HG02642 (cell line): ENCODE measurements around the gene RBM10.

Experiments used
- ATAC-seq: cut with Tn5 transposase; IDR thresholded peaks from one replicate; pipeline ENCODE4 v1.9.1; 2021; ENCODE audit warnings: mild to moderate bottlenecking; ENCODE audit not compliant: unreplicated experiment, poor library complexity

RBM10 gene

DNA sequence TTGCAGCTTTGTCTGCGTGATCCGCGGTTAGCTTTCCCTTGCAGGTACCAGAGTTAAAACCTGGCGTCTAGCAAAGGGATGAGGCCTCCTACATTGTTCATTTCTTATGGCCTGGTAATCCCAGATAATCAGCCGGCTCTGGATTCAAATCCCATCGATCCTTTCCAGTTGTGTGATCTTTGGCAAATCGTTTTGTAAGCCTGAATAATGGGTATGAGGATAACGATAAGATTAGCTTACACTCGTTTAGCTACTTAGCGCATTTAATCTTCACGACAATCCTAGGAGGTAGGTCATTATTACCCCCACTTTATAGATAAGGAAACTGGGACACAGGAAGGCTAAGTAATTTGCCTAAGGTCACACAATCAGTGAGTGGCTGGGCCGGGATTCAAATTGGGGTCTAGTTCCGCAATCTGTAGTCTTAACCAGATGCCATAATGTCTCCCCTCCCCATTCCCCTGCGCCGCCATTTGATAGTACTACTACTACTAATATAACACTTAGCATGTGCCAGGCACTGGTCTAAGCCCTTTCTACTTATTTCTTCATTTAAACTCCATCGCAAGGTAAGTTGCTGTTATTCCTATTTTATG lies 46.9 kb downstream of the RBM10 start:
- ATAC-seq: no peak

DNA sequence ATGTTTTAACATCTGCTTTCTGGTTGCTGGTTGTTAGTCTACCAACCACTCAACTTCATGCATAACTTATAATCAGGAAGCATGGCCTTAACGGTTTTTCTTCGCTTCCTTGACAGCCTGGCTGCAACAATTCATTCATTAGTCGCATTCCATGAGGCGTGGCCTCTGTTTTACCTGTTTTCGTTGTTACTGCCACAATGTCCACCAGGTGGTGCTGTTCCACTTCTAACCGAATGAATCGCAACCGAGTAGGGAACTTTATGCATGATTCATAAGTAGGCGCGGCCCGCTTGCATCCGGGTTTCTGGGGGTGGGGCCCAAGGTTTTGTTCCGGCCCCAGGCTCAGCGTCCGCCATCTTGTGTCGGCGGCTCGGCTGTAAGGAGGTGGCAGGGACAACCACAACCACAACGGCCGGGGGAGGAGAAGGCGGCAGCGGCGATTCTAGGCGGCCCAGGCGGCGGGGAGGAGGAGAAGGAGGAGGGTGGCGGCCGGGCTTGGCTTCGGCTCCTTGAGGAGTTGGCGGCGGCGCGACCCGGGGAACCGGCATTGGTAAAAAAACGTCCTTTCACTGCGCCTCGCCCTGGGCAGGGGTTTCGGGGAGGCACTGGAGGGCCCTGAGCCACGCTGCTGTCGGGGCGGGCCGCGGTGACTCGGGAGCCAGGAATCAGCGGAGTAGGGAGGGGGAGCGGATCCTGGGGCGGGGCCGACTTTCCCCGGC lies 48.6 kb downstream of the RBM10 start, which contains the start of gene UBA1:
Gene UBA1 (plus strand): TSS at position 355 of the 719 bp plus-strand sequence. CDS start 4,974 bp downstream, outside the sequence.
- ATAC-seq: peak; percentile 66

DNA sequence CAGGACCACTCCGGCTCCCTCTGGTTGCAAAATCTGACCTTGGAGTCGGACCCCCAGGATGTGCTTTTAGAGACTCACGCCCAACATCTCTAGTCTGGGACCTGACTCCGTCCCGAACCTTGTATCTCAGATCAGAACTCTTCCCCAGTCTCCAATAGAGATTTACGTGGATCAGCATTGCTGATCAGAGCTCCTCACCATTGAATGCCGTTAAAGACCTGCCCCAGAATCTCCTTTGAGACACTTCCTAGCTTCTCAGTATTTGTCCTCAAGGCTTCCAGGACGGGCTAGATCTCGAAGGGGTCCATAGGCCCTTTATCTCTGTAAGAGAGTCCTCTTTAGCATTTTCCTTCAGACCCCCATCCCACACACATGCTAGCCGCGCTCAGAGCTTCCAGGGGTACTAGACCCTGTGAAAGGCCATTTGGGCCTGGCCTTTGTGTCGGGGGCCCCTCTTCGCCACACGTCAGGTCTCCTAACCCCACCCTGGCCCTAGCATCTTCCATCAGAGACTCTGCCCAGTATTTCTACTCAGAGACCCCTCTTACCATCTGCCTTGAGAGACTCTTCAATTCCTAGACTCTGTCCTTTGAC lies 49.3 kb downstream of the RBM10 start:
- no peak for ATAC-seq

DNA sequence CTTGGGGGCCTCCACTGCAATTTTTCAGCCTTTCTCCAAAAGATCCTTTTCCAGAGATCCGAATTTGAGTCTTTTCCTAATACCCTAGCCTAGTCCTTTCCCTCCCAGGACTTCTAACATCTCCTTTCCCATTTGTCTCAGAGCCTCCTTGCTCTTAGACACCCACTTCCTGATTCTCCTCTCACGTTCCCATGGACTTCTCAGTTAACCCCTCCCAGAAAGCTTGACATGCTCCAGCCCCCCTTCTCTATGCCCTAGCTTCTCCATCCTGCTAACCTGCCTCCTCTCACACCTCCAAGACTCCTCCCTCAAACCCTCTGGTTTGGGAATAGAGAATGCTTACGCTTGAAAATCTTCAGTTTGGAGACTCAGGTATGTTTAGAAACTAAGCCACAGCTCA lies 51.1 kb downstream of the RBM10 start:
- no peak for ATAC-seq

DNA sequence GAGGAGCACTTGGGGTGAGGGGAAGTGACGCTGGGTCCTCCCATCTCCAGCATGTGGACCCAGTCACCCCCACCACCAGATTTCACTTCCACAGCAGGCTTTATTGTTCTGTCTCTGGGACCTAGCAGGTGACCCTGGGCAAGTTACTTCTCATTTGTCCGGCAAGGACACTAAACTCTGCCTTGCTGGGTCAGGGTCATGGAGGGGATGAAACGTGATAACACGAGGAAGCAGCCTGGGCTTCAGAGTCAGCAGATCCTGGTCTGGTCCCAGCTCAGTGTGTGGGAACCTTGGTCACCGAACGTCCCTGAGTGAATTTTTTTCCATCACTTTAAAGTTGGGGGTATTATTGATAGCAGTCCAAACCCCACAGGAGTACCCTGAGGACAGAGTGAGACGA lies 52.5 kb downstream of the RBM10 start:
- ATAC-seq: no peak

DNA sequence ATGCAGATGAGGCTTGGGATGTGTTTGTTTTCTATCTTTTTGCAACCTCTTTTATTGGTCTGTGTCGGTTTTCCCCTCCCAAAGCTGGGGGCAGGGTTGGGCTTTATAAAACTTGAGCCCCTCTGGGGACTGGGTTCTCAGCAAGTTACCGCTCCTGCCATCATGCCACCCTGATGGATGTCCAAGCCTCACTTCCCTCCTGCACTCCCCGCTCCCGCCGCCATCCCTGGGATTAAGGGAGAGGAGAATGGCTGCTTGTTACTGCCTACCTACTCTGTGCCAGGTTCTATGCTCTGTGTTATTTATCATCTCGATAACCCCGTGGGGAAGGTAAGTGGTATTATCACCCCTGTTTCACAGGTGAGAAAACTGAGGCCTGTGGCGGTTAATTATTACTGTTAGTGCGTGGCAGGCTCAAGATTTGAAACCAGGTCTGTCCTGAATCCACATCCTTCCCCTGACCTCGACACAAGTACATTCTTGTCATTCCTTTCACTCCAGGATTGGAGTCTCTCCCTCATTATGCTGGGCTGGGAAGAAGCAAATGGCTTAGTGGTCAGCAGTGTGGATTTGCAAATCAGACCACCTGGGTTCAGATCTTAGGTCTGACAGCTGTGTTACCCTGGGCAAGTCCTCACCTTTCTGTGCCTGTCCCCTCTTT lies 53.1 kb downstream of the RBM10 start:
- ATAC-seq: no peak

DNA sequence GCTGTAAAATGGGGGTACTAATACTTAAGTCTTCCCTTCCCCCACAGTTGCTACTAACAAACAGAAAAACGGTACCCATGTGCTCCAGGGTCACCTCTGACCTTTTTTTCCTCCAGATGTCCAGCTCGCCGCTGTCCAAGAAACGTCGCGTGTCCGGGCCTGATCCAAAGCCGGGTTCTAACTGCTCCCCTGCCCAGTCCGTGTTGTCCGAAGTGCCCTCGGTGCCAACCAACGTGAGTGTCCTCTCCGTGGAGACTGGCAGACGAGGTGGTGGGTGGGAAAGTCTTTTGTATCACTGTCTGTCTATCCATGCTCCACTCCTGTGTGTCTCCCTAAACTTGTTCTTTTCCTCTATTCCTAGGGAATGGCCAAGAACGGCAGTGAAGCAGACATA lies 53.7 kb downstream of the RBM10 start:
- ATAC-seq: no peak

DNA sequence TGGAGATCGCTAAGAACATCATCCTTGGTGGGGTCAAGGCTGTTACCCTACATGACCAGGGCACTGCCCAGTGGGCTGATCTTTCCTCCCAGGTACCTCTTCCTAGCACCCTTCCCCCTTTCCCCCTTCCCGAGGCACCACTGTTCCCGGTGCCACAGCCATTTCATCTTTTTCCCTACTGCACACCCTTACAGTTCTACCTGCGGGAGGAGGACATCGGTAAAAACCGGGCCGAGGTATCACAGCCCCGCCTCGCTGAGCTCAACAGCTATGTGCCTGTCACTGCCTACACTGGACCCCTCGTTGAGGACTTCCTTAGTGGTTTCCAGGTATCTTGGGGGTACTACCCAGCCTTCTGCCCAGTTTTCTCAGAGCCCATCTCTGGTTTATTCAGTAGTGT lies 54.3 kb downstream of the RBM10 start:
- ATAC-seq: no peak

DNA sequence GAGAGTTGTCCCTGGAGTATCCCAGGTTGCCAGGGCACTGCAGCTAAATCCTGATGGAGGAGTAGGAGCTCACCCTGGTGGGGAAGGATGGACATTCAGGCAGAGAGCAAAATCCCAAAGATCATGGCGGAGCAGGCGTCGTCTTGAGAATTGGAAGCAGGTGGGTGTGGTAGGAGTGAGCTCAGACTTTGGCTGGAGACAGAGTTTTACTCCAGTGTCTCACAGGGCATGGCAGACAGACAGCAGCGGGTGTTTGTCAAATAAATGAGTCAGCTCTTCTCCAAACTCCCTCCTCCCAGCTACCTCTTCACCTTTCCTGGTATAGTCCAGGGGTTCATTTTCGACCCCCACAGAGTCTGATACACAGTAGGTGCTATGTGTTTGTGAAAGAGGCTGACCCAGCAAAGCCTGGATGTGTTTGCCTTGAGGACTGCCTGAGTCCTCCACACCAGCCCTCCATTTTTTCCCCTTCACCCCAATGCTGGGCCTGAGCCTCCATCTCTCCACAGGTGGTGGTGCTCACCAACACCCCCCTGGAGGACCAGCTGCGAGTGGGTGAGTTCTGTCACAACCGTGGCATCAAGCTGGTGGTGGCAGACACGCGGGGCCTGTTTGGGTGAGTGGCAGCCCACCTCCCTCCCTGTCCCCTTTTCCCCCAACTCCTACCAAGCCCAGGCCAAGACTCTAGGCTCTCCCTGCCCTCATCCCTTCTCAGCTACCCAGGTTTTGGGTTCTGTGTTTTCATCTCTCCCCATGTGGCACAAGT lies 55.5 kb downstream of the RBM10 start:
- ATAC-seq: no peak

DNA sequence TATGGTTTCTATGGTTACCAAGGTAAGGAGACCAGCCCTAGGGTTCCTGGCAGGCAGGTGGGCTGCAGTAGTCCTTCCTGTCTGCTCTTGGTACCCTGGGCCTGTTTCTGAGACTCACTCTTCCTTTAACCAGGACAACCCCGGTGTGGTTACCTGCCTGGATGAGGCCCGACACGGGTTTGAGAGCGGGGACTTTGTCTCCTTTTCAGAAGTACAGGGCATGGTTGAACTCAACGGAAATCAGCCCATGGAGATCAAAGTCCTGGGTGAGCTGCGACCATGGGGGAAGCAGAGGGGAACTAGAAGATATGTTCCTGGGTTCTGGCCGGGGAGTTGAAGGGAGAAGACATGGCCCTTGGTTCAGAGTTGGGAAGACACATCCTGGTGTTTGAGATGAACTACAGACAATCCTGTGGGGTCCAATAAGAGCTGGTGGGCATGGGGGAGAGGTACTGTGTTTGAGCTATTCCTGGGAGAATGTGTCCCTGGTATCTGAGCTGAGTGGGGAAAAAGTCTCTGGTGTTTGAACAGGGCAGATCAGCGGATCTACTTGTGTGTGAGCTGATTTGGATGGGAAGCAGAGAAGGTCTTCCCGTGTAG lies 56.4 kb downstream of the RBM10 start:
- no peak for ATAC-seq

DNA sequence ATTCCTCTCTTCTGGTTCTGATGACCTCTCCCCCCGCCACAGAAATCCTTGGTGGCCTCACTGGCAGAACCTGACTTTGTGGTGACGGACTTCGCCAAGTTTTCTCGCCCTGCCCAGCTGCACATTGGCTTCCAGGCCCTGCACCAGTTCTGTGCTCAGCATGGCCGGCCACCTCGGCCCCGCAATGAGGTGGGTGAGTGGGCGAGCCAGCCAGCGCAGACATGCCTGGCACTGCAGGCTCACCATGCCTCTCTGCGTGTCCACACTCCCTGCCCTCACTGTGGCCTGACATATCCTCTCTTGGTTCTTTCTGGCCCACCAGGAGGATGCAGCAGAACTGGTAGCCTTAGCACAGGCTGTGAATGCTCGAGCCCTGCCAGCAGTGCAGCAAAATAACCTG lies 57.3 kb downstream of the RBM10 start:
- ATAC-seq: no peak

DNA sequence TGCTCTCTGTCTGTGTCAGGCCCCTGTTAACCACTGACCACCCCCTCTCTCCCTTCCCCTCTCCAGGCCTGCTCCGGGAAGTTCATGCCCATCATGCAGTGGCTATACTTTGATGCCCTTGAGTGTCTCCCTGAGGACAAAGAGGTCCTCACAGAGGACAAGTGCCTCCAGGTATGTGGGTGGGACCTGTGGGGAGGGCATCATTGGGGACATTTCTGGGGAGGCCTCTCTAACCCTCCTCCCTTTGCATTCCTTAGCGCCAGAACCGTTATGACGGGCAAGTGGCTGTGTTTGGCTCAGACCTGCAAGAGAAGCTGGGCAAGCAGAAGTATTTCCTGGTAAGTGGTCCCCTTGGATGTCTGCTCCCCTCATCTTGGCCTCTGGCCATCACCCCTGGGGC lies 57.9 kb downstream of the RBM10 start:
- ATAC-seq: no peak

DNA sequence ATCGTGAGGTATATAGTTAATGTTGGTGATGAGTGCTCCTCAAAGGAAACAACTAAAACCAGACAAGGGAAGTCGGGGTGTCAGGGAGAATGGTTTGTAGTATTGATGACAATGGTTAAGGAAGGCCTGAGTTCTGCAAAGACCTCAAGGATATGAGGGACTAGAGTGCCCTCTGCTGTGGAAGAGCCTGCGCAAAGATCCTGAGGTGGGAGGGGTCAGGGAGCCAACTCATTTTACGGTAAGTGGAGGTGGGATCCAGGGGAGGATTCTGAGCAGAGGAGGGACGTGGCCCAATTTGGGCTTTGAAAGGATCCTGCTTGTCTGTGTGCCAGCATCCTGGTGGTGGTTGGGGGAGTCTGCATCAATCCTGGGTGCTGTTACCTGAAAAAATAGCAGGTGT lies 59.9 kb downstream of the RBM10 start:
- ATAC-seq: no peak

DNA sequence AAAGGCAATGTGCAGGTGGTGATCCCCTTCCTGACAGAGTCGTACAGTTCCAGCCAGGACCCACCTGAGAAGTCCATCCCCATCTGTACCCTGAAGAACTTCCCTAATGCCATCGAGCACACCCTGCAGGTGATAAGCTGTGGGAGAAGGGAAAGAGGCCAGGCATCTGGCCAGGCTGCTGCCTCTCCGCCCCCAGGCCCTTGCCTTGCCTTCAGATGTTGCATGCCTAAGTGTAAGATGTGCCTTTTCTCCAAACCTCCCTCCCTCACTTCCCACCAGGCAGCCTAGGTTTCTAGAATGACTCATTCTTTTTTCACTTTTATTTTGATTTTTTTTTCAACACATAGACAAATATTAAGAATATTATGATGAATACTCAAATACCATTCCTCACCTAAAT lies 61.3 kb downstream of the RBM10 start:
- no peak for ATAC-seq

DNA sequence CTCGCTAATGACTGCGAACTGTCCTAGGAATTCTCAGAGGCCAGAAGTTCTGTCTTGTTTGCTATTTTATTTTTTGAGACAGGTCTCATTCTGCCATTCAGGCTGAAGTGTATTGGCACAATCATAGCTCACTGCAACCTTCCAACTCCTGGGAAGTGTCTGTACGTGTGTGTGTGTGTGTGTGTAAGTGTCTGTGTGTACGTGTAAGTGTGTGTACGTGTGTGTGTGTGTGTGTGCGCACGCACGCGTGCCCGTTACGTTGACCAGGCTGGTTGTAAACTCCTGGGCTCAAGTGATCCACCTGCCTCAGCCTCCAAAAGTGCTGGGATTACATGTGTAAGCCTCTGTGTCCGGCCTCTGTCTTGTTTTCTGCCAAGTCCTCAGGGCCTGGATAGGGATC lies 63.1 kb downstream of the RBM10 start:
- no peak for ATAC-seq

DNA sequence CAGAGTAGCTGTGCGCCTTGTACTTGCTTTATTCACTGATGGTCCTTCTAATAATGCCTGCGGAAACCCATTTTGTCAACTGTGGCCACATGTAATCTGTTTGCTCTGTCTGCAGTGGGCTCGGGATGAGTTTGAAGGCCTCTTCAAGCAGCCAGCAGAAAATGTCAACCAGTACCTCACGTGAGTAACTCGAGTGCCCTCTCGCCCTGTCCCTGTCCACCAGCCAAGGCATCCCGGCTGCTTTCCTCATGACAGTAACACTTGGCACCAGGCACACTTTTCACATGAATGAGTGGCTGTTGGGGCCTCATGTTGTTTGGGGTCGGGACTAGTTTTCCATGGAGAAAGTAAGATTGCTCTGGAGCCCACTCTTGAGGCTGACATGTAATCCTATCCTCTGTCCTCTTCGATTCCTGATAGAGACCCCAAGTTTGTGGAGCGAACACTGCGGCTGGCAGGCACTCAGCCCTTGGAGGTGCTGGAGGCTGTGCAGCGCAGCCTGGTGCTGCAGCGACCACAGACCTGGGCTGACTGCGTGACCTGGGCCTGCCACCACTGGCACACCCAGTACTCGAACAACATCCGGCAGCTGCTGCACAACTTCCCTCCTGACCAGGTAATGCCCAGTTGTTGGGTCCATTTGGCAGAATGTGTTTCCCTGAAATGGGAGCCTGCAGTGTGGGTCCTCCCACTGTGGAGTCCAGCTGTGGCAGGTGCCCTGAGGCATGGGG lies 64.7 kb downstream of the RBM10 start:
- ATAC-seq: no peak

DNA sequence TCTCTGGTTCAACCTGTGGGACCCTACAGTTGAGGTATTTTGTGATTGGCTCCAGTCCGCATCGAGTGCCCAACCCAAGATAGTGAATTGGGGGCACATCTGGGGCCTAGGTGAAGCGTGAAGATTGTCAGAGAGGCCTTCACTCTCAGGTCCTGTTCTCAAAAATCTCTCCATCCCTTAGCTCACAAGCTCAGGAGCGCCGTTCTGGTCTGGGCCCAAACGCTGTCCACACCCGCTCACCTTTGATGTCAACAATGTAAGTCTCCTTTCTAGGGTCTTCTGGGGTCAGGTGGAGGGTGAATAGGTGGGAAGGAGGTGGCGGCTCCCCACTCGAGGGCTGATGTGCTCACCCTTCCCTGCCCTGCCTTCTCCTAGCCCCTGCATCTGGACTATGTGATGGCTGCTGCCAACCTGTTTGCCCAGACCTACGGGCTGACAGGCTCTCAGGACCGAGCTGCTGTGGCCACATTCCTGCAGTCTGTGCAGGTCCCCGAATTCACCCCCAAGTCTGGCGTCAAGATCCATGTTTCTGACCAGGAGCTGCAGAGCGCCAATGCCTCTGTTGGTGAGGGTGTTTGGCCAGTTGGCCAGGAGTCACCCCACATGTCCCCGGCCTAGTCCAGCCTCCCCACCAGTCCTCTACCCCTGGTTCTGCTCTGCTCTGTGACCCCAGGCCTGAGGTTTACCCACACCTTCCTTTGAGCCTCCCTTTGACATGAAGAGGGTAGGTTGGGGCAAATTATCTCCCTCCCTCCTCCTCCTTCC lies 65.8 kb downstream of the RBM10 start:
- no peak for ATAC-seq

DNA sequence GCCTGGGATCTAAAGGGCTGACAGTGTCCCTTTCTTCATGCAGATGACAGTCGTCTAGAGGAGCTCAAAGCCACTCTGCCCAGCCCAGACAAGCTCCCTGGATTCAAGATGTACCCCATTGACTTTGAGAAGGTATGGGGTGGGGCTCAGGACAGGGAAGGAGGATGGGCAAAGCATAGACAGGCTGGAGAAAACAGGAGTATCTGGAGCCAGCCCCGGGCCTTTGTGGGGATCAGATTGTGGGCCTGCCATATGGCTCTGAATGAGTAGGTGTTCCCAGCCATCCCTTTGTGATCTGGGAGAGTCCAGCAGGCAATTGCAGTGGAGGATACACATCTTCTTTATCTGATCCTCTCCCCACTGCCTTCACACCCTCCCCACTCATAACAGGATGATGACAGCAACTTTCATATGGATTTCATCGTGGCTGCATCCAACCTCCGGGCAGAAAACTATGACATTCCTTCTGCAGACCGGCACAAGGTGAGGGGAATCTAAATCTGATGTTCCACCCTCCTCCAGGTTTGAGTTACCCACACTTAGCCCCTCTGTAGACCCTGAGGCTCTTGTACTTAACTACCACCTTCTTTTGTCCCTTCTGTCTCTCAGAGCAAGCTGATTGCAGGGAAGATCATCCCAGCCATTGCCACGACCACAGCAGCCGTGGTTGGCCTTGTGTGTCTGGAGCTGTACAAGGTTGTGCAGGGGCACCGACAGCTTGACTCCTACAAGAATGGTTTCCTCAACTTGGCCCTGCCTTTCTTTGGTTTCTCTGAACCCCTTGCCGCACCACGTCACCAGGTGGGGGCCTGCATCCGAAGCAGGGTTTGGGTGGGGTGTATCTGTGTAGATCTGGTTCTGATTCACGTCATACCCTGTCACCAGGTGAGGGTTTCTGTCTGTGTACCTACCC lies 67.6 kb downstream of the RBM10 start:
- ATAC-seq: no peak
